K562 (cell line): ENCODE measurements around the gene MPZL1. TPM values are rescaled to one million over a fixed set of nuclear protein-coding genes. Genes with fewer than 3 reads are reported as not detected.

Experiments used
- ARHGAP35 ChIP-seq: fragments of 450-650 bp; IDR thresholded peaks from 2 replicates; pipeline ENCODE4 v1.6.1; 2018; ENCODE audit not compliant: partially characterized antibody
- CHCHD3 ChIP-seq: fragments of 250-450 bp; sonication (Bioruptor Pico); IDR thresholded peaks from 2 replicates; pipeline ENCODE4 v2.1.2; 2022; ENCODE audit warnings: mild to moderate bottlenecking
- DPF2 ChIP-seq: fragments of 450-650 bp; IDR thresholded peaks from 2 replicates; pipeline ENCODE4 v1.6.1; 2016
- FOS ChIP-seq: IDR thresholded peaks from 3 replicates; pipeline ENCODE4 v1.6.1; 2011; ENCODE audit not compliant: insufficient read length; ENCODE audit errors: extremely low read depth
- HDAC2 ChIP-seq: fragments of 450-650 bp; IDR thresholded peaks from 2 replicates; pipeline ENCODE4 v1.6.1; 2016; ENCODE audit warnings: mild to moderate bottlenecking
- MAZ ChIP-seq, 2 experiments: fragments of 450-650 bp in 1 of 2; sonication (generic) in 1 of 2; formaldehyde crosslinking; IDR thresholded peaks in 1 of 2; conservative IDR thresholded peaks in 1 of 2; 2 replicates each; pipeline versions ENCODE4 v1.4.0 to v1.5.0; 2020; ENCODE audit warnings: mild to moderate bottlenecking in 1 of 2, missing genetic modification reagents in 1 of 2
- NCOA2 ChIP-seq, 2 experiments: fragments of 450-650 bp; IDR thresholded peaks; 2 replicates each; pipeline ENCODE4 v1.6.1; 2018; ENCODE audit warnings: mild to moderate bottlenecking in 2 of 2, moderate library complexity in 1 of 2; ENCODE audit not compliant: partially characterized antibody in 2 of 2
- NFIC ChIP-seq: fragments of 450-650 bp; IDR thresholded peaks from 2 replicates; pipeline ENCODE4 v1.6.1; 2017; ENCODE audit warnings: mild to moderate bottlenecking, inconsistent platforms
- PURB ChIP-seq: sonication (generic); formaldehyde crosslinking; IDR thresholded peaks from 2 replicates; pipeline ENCODE4 v1.9.0; 2021; ENCODE audit warnings: low read depth, mild to moderate bottlenecking, missing genetic modification reagents
- RBM22 ChIP-seq: fragments of 200-400 bp; formaldehyde crosslinking; IDR thresholded peaks from 2 replicates; pipeline ENCODE4 v1.6.1; 2018; ENCODE audit warnings: low read length, low read depth; ENCODE audit not compliant: poor library complexity, severe bottlenecking
- SAFB ChIP-seq: fragments of 200-400 bp; formaldehyde crosslinking; IDR thresholded peaks from 2 replicates; pipeline ENCODE4 v1.6.1; 2017; ENCODE audit warnings: low read depth, low read length, borderline replicate concordance
- TSC22D4 ChIP-seq: fragments of 450-650 bp; IDR thresholded peaks from 2 replicates; pipeline ENCODE4 v1.6.1; 2016; ENCODE audit warnings: missing genetic modification characterization, missing biosample characterization, control low read depth
- ZC3H4 ChIP-seq: sonication (generic); formaldehyde crosslinking; IDR thresholded peaks from 2 replicates; pipeline ENCODE4 v1.9.0; 2021; ENCODE audit warnings: missing genetic modification reagents, borderline replicate concordance
- polyA plus RNA-seq, 8 experiments: library from polyadenylated mRNA; depleted of rRNA in 4 of 8; stranded (reverse) in 5 of 8; unstranded in 3 of 8; fragments of >200 nt; fragmentation: Nextera tagmentation in 2 of 8; fragmentation: Illumina TruSeq in 1 of 8; extraction: Ambion mirVana in 2 of 8; extraction: Trizol in 1 of 8; gene quantifications; 2 replicates each; pipeline versions ENCODE4 v1.2.1 to v1.2.3, GENCODE V29; 2011 to 2014; ENCODE audit warnings: inconsistent platforms in 1 of 8, missing spikeins in 1 of 8
- total RNA-seq, 7 experiments: library from RNA; depleted of rRNA in 6 of 7; stranded (reverse); fragments of >200 nt in 6 of 7; fragmentation: Illumina TruSeq in 2 of 7; extraction: Trizol in 2 of 7; gene quantifications; 2 replicates each; pipeline versions ENCODE4 v1.2.1 to v1.2.3, GENCODE V29; 2011 to 2021; ENCODE audit warnings: low replicate concordance in 1 of 7
- TF ChIP-seq, protein P1 (sequence below), 2 experiments: fragments of 450-650 bp; IDR thresholded peaks; 2 replicates each; pipeline ENCODE4 v1.6.1; 2016
- TF ChIP-seq, protein P2 (sequence below): fragments of 450-650 bp; IDR thresholded peaks from 2 replicates; pipeline ENCODE4 v1.6.1; 2018; ENCODE audit not compliant: partially characterized antibody
- TF ChIP-seq, protein P3 (sequence below): fragments of 450-650 bp; formaldehyde crosslinking; IDR thresholded peaks from 2 replicates; pipeline ENCODE4 v1.4.0; 2020; ENCODE audit warnings: mild to moderate bottlenecking, moderate library complexity
- TF ChIP-seq, protein P4 (sequence below): fragments of 200-800 bp; sonication (Bioruptor generic); IDR thresholded peaks from 2 replicates; pipeline ENCODE4 v1.6.1; 2016; ENCODE audit warnings: missing genetic modification characterization, missing compliant biosample characterization

The MPZL1 gene
- total and polyA plus RNA-seq, 9 of the 15 experiments (the other 6 are each of a cell fraction or from before 2014, with no cell fraction given) = 14.5 to 153 (median 66.5) TPM

DNA sequence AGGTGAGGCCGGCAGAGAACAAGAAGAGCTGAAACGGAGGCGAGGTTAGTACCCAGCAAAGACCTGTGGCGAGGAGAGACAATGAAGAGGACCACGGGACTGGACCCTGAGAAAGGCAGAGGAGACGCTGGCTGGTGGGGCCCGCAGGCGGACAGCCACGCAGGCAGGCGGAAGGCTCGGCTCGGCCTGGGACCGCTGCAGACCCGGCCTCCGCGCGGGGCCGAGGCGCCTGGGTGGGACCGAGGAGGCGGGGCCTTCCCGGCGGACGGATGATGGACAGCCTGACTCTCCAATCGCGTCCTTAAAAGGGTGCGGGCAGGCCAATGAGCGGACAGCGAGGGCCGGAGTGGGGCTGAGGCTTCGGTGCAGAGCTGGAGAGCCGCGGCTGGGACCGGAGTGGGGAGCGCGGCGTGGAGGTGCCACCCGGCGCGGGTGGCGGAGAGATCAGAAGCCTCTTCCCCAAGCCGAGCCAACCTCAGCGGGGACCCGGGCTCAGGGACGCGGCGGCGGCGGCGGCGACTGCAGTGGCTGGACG is at the start of gene MPZL1 (continued):
- TF ChIP-seq, protein P1, sequence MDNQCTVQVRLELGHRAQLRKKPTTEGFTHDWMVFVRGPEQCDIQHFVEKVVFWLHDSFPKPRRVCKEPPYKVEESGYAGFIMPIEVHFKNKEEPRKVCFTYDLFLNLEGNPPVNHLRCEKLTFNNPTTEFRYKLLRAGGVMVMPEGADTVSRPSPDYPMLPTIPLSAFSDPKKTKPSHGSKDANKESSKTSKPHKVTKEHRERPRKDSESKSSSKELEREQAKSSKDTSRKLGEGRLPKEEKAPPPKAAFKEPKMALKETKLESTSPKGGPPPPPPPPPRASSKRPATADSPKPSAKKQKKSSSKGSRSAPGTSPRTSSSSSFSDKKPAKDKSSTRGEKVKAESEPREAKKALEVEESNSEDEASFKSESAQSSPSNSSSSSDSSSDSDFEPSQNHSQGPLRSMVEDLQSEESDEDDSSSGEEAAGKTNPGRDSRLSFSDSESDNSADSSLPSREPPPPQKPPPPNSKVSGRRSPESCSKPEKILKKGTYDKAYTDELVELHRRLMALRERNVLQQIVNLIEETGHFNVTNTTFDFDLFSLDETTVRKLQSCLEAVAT (IDR thresholded peaks at IDR 0.05) = no peak
- peak; percentile 9; the same call in 1 of the 2 replicates for TF ChIP-seq CHCHD3 (CRISPR knock-in tag)
- no peak for TF ChIP-seq ZC3H4 (CRISPR knock-in tag)
- no peak for TF ChIP-seq TSC22D4 (tag)
- 0 out of 2 replicates have a peak, but pooled peaks have one; percentile 3 for TF ChIP-seq NFIC
- TF ChIP-seq DPF2 = no peak
- peak; percentile 99 for TF ChIP-seq FOS
- TF ChIP-seq PURB (CRISPR knock-in tag) = no peak
- peak in 1 of 2 experiments; percentile 67; a peak in 1 of 4 replicates for TF ChIP-seq MAZ (CRISPR knock-in tag; conservative IDR thresholded peaks at IDR 0.05 in 1 of 2, IDR thresholded peaks at IDR 0.05 in 1 of 2)
- TF ChIP-seq, protein P2, sequence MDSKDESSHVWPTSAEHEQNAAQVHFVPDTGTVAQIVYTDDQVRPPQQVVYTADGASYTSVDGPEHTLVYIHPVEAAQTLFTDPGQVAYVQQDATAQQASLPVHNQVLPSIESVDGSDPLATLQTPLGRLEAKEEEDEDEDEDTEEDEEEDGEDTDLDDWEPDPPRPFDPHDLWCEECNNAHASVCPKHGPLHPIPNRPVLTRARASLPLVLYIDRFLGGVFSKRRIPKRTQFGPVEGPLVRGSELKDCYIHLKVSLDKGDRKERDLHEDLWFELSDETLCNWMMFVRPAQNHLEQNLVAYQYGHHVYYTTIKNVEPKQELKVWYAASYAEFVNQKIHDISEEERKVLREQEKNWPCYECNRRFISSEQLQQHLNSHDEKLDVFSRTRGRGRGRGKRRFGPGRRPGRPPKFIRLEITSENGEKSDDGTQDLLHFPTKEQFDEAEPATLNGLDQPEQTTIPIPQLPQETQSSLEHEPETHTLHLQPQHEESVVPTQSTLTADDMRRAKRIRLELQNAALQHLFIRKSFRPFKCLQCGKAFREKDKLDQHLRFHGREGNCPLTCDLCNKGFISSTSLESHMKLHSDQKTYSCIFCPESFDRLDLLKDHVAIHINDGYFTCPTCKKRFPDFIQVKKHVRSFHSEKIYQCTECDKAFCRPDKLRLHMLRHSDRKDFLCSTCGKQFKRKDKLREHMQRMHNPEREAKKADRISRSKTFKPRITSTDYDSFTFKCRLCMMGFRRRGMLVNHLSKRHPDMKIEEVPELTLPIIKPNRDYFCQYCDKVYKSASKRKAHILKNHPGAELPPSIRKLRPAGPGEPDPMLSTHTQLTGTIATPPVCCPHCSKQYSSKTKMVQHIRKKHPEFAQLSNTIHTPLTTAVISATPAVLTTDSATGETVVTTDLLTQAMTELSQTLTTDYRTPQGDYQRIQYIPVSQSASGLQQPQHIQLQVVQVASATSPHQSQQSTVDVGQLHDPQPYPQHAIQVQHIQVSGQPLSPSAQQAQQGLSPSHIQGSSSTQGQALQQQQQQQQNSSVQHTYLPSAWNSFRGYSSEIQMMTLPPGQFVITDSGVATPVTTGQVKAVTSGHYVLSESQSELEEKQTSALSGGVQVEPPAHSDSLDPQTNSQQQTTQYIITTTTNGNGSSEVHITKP = no peak
- TF ChIP-seq RBM22 = no peak
- peak; percentile 89 for TF ChIP-seq SAFB
- TF ChIP-seq, protein P3, sequence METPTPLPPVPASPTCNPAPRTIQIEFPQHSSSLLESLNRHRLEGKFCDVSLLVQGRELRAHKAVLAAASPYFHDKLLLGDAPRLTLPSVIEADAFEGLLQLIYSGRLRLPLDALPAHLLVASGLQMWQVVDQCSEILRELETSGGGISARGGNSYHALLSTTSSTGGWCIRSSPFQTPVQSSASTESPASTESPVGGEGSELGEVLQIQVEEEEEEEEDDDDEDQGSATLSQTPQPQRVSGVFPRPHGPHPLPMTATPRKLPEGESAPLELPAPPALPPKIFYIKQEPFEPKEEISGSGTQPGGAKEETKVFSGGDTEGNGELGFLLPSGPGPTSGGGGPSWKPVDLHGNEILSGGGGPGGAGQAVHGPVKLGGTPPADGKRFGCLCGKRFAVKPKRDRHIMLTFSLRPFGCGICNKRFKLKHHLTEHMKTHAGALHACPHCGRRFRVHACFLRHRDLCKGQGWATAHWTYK (CRISPR knock-in tag) = no peak
- TF ChIP-seq, protein P4, sequence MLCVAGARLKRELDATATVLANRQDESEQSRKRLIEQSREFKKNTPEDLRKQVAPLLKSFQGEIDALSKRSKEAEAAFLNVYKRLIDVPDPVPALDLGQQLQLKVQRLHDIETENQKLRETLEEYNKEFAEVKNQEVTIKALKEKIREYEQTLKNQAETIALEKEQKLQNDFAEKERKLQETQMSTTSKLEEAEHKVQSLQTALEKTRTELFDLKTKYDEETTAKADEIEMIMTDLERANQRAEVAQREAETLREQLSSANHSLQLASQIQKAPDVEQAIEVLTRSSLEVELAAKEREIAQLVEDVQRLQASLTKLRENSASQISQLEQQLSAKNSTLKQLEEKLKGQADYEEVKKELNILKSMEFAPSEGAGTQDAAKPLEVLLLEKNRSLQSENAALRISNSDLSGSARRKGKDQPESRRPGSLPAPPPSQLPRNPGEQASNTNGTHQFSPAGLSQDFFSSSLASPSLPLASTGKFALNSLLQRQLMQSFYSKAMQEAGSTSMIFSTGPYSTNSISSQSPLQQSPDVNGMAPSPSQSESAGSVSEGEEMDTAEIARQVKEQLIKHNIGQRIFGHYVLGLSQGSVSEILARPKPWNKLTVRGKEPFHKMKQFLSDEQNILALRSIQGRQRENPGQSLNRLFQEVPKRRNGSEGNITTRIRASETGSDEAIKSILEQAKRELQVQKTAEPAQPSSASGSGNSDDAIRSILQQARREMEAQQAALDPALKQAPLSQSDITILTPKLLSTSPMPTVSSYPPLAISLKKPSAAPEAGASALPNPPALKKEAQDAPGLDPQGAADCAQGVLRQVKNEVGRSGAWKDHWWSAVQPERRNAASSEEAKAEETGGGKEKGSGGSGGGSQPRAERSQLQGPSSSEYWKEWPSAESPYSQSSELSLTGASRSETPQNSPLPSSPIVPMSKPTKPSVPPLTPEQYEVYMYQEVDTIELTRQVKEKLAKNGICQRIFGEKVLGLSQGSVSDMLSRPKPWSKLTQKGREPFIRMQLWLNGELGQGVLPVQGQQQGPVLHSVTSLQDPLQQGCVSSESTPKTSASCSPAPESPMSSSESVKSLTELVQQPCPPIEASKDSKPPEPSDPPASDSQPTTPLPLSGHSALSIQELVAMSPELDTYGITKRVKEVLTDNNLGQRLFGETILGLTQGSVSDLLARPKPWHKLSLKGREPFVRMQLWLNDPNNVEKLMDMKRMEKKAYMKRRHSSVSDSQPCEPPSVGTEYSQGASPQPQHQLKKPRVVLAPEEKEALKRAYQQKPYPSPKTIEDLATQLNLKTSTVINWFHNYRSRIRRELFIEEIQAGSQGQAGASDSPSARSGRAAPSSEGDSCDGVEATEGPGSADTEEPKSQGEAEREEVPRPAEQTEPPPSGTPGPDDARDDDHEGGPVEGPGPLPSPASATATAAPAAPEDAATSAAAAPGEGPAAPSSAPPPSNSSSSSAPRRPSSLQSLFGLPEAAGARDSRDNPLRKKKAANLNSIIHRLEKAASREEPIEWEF (CRISPR knock-in tag) = no peak
- 0 out of 2 replicates have a peak, but pooled peaks have one; percentile 7 for TF ChIP-seq HDAC2
- TF ChIP-seq NCOA2 (IDR thresholded peaks at IDR 0.05; ENCODE audit: partially characterized antibody in 2 of 2) = no peak
- no peak for TF ChIP-seq ARHGAP35
